ENCODE data around the gene PHACTR4. TPM values are rescaled to one million over a fixed set of nuclear protein-coding genes. Genes with fewer than 3 reads are reported as not detected.

PHACTR4 gene
- total and polyA plus RNA-seq, 10 of the 15 experiments (the other 5 are each of a cell fraction or from before 2014, with no cell fraction given) = 8.9 to 34.2 (median 12.5) TPM

GRCh38 chr1:28499553-28499952, 130.0 kb downstream of the PHACTR4 start:
- intact Hi-C loops (cut with micrococcal nuclease; ENCODE audit: unreplicated experiment) = loop anchor here (10.0 kb wide), 1 partner anchor 545 kb away; the partner anchor contains the start of gene XKR8
- no peak overlapping the region for H3K4me3 ChIP-seq
- CTCF ChIA-PET = no interaction called here
- H3K27ac ChIP-seq (ENCODE audit: control insufficient read depth, insufficient read depth) = no peak overlapping the region
- WGBS (ENCODE audit: insufficient coverage, insufficient replicate concordance, low lambda C conversion rate, missing lambda C conversion rate) = 90% methylated on average over 4 of the region's 4 CpGs
- no TSS peak for BruUV-seq (replicated peaks)
- no peaks in the 10 kb centered on the region for H4K20me1 ChIP-seq (ENCODE audit: control insufficient read depth, insufficient read depth)
- ATAC-seq (no peak), FAIRE-seq (peak; percentile 73), DNase-seq (ENCODE audit: low read depth, low spot score) (no peak)
- no peaks in the 10 kb centered on the region for H3K4me1 ChIP-seq (ENCODE audit: control insufficient read depth, insufficient read depth, low read length)
- H3K4me2 ChIP-seq (ENCODE audit: control insufficient read depth, insufficient read depth) = no peak overlapping the region
- TF ChIP-seq ATF2 (IDR thresholded peaks at IDR 0.05; ENCODE audit: low read length) (no peak), ZBED1 (IDR thresholded peaks at IDR 0.05; ENCODE audit: borderline replicate concordance) (no peak), NFYB (IDR thresholded peaks at IDR 0.05; ENCODE audit: insufficient read depth, low read depth, low read length) (no peak), NKRF (conservative IDR thresholded peaks at IDR 0.05) (no peak), NRF1 (conservative IDR thresholded peaks at IDR 0.05; ENCODE audit: low read depth, low read length) (no peak), GATAD2B (conservative IDR thresholded peaks at IDR 0.05; ENCODE audit: low read depth) (no peak), NFIC (IDR thresholded peaks at IDR 0.05; ENCODE audit: low read depth, low read length) (no peak), CREB1 (IDR thresholded peaks at IDR 0.05; ENCODE audit: low read depth) (no peak)
- no peak overlapping the region for H2AFZ ChIP-seq (ENCODE audit: control insufficient read depth, low read depth, low read length)
- H3K9me3 ChIP-seq (replicated peaks; ENCODE audit: control insufficient read depth, insufficient read depth, low read length) = no peaks in the 10 kb centered on the region
- H3K27me3 ChIP-seq (replicated peaks in 1 of 2; ENCODE audit: control insufficient read depth in 2 of 2, insufficient read depth in 2 of 2, low read length in 1 of 2) = no peaks in the 10 kb centered on the region
- H3K79me2 ChIP-seq (ENCODE audit: control insufficient read depth, insufficient read depth, low read length) = no peaks in the 10 kb centered on the region
- H3K9ac ChIP-seq (ENCODE audit: control insufficient read depth, insufficient read depth, low read length) = no peak overlapping the region
- RAD21 ChIA-PET (ENCODE audit: unreplicated experiment) = no interaction called here
- POLR2A ChIA-PET = no interaction called here
- SMC1A ChIA-PET (ENCODE audit: uncharacterized antibody, unreplicated experiment) = interaction anchor here (1.1 kb wide), 1 partner anchor 84 kb away, joined by 4 read pairs; no protein-coding TSS in a partner anchor
- in situ Hi-C loops (cut with MboI) = no loop called here
- peaks cover 4 to 7% of the 10 kb centered on the region in 2 experiments for H3K36me3 ChIP-seq (ENCODE audit: control insufficient read depth in 2 of 2, insufficient read depth in 2 of 2, low read length in 1 of 2)
